Activated gamma-delta T cell treated with Interleukin-2 at 50 U/mL for 16 hours (primary cell): ENCODE measurements around the gene ACVR1B.

ENCODE experiments used
- DNase-seq: peaks from one replicate; pipeline ENCODE4 v3.0.0-alpha.2; 2020

ACVR1B gene

GRCh38 chr12:51917746-51918453, 33.6 kb upstream of the ACVR1B start:
- DNase-seq = no peak

- no peak for DNase-seq
Measured at GRCh38 chr12:51920046-51920445, 31.5 kb upstream of the ACVR1B start.

GRCh38 chr12:51921017-51921725, 30.3 kb upstream of the ACVR1B start:
- no peak for DNase-seq

DNA sequence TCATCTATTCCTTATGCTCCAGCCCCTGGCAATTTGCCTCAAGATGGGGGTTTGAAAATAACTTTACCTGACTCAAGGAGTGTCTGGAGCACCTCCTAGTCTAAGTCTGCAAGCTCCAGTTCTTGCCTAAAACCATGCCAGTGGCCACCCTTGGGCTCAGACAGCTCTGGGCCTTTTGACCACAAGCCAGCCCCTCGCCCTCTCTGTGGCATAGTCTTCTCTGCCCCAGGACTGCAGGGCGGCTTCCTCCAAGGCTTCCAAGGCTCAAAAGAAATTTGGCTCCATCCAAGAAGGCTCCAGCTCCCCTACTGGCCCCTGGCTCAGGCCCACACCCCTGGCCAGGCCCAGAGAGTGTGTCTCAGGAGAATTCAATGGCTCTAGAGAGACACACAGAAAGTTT, 29.4 kb upstream of the ACVR1B start:
- no peak for DNase-seq

- no peak for DNase-seq
Measured at GRCh38 chr12:51922762-51923505, 28.6 kb upstream of the ACVR1B start.

- DNase-seq = peak; percentile 51
Measured at GRCh38 chr12:51923506-51924365, 27.8 kb upstream of the ACVR1B start.

DNA sequence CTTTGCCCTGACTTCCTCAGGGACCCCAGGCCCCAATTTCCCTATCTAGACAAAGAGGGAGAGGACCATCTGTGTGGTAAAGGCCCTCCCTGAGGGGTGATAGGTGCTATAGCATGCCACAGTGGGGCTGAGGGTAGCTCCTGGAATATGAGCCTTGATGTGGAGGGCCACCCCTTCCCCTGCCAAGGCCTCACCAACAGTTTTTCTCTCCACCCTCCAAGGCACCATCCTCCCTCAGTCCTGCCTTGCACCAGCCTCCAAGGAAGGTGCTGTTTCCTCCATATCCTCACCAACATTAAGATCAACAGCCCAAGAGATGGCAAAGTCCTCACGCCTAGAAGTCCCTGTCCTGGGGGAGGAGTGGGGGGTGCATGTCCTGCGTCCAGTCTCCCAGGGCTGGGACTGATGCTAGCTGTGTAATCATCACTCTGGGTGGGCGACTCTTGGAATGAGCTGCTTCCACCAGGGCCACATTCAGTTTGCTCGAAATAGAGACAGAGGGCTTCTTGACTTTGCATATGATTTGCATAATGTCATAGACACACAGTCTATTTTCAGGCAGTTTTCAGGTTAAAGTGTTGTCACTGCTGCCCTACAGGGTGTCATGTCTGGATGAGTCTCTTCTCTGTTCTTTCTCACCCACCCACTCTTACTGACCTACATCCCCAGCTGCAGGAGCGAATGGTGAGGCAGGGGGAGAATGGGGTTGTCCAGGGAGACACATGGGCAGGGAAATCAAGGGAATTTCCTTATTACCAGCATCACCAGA, 26.8 kb upstream of the ACVR1B start:
- DNase-seq = no peak

GRCh38 chr12:51925346-51926063, 26.0 kb upstream of the ACVR1B start:
- DNase-seq = no peak

- DNase-seq = no peak
Measured at GRCh38 chr12:51926064-51926632, 25.4 kb upstream of the ACVR1B start.

DNA sequence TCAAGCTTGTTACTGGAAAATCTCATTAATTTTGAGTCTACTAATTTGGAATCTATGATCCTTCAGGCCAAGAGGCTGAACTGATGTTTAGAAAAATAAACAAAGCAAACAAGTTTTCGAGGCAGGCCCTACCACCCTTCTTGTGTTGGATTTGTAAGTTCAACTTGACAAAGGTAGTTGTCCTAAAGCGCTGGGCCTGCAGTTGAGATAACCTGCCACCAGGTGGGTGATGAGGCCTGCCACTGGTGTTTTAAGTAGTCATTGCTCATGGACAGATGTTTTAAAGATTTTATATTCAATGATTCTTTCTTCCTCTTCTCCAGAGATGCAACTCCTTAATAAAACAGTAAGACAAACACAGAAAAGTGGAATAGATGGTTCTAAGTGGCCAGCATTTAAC, 24.8 kb upstream of the ACVR1B start:
- peak; percentile 45 for DNase-seq

GRCh38 chr12:51932218-51933076, 19.1 kb upstream of the ACVR1B start:
- DNase-seq = no peak

DNA sequence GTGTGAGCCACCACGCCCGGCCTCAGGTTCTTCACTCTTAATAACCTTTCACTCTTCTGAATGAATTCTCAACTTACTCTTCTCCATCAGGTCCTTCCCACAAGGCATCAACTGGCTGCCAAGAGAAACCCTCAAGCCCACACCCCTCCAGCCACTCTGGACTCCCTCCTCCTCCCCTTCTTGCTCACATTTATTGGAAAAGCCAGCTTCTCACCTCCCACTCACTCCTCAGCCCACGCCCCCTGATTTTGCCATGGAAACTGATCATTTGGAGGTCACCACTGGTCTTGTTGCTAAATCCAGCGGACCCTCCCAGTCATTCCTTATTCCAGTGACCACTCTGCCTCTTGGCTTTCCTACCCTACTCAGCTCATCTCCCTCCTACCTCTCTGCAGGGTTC, 17.4 kb upstream of the ACVR1B start:
- no peak for DNase-seq

DNA sequence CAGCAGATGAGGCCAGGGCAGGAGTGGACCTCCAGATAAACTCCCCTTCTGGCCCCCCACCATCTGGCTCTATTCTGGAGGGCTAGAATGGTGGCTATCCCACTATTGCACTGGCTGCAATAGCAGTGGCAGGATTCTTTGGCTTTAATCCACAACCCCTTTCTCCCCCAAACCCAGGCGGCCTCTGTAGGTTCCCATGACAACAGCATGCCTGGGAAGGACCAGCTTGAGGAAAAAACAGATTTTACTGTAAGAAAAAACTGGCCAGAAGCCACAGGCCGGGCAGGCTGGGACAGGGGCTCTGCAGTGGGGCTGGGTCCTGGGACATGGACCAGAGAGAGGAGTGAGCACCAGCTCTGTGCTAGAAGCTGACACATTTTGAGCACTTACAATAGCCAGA, 13.6 kb upstream of the ACVR1B start:
- no peak for DNase-seq

GRCh38 chr12:51938726-51939125, 12.8 kb upstream of the ACVR1B start:
- no peak for DNase-seq

DNA sequence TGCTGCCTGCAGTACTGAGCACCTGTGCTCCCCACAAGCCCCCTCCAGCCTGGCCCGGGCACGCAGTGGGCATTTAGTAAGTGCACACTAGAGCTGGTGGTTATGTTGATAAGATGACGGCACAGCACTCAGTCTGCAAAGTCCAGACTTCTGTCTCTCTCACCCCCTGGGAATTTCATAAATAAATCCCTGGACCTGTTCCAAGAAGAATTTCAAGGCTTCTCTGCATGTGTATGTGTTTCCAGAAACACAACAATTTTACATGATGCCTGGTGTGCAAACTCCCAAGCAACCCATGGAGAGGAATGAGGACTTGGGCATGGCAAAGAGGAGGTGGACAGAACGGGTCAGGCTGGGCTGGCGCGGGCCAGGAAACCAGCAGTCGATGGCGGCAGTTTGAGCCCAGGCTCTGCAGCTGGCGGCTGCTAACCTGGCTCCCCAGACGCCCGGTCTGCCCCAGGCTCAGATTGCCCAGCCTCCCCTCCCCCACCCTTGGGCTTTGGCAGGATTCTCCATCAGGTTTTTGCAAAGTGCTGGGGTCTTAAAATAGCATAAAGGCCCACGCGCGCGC, 10.4 kb upstream of the ACVR1B start:
- no peak for DNase-seq

GRCh38 chr12:51941604-51942003, 9.9 kb upstream of the ACVR1B start:
- DNase-seq = no peak

DNA sequence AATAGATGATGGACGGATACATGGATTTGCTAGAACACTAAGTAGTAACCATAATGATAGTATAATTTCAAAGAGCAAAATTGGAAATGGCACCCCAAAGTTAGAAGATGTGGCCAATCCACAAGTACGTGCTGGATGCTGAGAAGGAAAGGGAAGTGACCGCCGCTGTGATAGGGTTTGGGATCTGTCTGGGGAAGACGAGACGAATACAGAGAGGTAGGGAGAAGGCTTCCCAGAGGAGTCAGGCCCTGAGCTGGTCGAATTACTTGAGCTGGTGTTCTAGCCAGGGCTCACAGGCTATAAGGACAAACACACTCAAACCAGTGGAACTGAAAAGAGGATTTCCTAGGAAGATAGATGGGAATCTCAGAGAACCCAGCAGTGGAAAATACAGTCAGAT, 9.4 kb upstream of the ACVR1B start:
- no peak for DNase-seq

DNA sequence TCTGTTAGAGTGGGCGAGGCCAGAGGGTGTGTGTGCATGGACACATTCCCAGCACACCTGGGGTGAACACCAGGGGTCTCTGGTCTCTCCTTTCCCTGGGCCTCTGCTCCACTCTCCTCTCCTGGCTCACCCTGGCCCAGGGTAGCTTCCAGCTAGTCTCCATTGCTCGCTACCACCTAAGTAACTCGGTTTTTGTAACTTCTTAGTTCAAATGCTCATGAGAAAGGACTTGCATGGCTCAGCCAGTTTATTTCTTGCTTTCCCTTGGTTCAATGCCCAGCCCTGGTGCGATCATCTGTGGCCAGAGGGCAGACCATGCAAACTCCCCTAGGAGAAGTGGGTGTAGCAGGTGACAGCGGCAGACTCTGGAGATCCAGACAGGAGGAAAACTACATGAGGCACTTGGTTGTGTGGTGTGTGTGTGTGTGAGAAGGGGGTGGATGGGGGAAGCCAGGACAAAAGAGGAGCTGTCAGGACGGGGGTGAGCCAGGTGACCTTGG, 8.9 kb upstream of the ACVR1B start:
- DNase-seq = no peak

GRCh38 chr12:51943346-51943745, 8.2 kb upstream of the ACVR1B start:
- DNase-seq = no peak
